Inferior parietal cortex (tissue), 1 donor: ENCODE data around the gene TFF1.

Experiments used
- DNase-seq: peaks from one replicate; pipeline ENCODE4 v3.0.0-alpha.2; 2016; ENCODE audit errors: extremely low spot score

Gene TFF1

DNA sequence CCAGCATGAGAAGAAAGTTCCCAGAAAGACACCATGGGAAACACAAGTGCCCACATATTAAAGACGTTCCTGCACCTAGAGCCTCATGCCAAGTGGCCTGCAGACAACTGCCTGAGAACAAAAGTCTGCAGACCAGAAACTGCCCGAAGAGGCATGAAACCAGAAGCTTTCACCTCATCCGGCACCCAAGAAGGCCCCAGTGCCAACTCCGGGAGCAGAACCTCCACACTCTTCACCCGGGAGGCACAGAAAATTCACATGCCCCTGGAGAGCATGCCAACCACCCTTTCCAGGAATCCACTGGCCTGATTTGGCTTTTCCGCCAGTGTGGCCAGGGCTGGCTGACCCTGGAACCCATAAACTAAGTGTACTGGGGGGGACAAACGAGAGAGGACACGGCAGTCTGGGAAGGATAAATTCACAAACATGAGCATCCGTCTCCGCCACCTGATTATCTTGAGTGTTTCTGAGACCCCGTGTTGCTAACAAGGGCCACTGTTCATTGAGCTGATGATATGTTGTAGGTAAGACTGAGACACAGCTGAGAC lies 22.3 kb downstream of the TFF1 start:
- no peak for DNase-seq

DNA sequence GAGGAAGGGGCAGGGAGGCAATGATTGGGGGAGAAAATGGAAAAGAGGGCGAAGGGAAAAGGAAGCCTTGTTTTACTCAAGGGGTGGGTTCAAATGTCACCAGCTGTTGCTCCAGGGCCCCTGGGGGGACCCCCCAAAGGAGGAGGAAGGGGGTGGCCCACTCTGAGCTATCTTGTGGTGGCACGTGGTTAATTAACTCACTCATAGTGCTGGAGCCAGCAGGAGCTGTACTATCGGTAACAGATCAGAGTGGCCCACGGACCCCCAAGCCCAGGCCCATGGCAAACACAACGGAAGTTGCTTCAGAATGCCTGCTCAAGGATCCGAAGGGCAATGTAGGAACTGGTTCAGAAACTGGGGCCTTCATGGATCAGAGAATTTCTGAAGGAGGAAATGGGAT lies 22.8 kb downstream of the TFF1 start:
- no peak for DNase-seq

DNA sequence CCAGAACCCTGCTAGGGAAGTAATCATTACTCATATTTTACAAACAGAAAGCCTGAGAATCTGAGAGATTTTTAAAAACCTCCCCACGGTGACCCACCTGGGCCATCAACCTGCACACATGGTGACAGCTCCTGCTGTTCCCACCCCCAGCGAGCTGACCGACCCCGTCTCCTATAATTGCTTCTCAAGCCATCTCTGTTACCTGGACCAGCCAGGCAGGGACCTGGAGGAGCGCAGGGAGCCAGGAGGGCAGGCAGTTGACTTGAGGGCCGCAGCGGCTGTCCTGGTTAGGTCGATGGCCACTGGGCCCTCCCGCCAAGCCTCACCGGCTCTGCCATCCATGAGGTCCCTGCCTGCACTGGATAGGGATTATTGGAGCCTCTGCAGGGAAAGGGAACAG lies 23.2 kb downstream of the TFF1 start:
- DNase-seq, result no peak

DNA sequence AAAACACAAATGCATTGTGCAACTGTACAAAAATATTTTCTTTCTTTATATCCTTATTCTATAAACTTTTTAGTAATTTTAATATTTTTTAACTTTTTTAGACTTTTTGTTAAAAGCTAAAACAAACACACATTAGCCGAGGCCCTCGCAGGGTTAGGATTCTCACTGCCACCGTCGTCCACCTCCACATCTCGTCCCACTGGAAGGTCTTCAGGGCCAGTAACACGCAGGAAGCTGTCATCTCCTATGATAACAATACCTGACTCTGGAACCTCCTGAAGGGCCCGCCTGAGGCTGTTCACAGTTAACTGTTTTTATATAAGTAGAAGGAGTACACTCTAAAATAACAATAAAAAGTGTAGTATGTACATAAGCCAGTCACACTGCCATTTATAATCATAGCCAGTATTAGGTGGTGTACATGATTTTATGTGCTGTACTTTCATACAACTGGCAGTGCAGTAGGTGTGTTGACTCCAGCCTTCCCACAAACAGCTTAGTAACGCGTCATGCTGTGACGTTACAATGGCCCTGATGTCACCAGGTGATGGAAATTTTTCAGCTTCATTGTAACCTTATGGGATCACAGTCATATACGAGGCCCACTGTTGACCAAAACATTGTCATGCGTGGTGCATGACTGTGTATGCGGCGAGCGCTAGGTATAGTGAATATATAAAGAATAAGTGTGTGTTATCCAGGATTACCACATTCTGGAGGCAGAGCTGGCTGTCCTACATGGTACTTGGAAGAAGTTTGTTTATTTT lies 24.4 kb downstream of the TFF1 start:
- no peak for DNase-seq

DNA sequence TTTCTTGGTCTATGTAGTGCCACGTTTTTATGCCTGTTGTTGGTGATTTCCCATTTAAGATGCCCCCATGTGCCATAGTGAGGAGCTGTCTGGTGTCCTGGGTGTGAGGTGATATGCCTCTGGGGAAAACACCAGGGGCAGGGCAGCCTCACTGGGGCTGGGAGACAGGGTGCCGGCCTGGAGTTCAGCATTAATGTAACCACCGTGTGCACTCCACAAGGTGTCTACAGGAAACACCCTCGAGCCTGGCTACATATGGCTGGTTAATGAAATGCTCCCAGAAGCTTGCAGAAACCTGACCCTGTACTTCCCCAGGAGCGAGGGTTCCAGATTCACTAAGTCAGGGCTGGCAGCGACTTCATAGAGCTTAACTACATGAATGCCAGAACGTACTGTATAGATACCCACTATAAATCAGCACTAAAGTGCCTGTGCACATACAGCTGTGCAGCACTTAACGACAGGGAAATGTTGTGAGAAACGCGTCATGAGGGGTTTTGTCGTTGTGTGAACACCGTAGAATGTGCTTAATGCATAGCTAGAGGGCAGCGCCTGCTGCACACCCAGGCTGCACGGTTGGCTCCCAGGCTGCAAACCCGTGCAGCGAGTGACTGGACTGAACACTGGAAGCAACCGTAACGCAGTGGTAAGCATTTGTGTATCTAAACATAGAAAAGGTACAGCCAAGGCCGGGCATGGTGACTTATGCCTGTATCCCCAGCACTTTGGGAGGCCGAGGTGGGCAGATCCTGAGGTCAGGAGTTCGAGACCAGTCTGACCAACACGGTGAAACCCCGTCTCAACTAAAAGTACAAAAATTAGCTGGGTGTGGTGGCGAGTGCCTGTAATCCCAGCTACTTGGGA lies 25.9 kb downstream of the TFF1 start:
- DNase-seq, result no peak

DNA sequence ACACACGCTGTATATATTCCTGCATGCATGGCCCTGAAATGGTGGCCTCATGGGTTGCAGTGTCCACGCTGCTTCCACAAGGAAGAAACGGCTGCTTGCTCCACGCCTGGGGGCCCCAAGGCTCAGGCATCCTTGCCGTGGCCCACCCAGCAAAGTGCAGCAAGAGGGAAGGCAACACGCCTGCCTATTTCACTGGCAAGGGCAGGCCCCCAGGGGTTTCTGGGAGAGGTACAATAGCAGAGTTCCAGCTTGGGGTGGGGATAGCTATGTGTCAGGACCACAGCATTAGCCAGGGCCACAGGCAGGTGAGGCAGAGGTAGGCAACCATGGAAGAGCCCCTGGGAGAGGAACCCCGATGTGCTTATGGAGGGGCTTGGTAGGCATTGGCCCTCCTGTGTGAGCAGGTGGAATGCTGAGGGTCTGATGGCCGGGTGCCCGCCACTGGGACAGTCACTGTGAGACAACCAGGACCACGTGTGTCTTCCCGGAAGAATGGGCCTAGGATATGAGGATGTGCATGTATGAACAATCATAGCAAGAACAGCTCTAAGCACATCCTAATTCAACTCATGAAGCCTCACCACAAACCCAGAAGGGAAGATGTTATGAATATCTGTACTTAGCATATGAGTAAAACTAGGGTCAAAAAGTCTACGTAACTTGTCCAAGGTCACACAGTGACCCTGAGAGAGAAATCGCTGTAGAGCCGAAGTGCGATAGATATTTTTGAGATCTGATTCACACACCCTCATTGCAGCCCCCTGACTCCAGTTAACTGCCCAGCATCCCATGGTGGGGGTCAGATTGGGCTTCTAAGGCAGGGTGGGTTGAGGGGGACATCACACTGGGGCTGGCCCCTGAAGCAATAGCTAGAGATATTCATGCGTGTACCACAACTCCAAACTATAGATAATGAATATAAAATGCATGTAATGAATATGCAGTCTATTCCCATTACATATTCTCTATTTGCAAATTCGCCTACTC lies 27.3 kb downstream of the TFF1 start:
- DNase-seq, result no peak

DNA sequence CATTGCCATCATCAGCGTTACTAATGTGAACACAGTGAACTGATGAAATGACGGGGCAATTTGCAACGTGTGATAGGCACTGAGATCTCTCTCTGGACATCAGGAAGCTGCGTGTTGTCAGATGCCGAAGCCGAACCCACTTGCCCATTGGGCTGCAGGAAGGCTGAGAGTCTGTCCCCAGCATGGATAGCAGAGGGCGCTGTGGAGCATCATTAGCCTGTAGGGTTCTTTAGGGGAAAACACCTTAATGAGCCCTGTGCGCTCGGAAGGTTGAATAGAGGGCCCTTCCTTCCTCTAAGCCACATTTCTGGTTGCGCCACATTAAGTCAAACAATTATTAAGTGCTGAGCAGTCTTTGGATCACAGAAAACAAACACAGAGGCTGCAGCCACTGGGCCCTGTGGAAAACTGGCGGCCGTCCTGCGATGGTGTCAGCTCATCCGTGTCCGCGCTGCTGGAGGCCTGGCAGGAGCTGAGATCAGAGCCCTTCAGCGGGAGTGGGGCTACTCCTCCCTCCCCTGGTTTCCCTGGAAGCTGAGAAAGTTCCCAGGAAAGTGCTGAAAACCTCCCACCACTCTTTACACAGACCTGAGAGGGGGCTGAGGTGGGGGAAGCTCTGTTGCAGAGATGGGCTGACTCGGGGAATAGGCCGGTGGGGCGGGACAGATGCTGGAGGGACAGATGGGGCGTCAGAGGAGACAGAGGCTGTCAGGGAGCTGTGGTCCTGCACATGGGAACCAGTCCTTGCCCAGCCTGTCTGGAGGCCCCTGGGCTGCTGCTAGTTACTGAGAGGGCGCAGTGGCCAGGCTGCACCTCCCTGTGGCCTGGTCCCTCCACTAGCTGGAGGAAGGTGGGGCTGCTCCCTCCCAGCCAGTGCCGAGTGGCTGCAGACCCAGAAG lies 28.3 kb downstream of the TFF1 start:
- DNase-seq, result peak; percentile 75

DNA sequence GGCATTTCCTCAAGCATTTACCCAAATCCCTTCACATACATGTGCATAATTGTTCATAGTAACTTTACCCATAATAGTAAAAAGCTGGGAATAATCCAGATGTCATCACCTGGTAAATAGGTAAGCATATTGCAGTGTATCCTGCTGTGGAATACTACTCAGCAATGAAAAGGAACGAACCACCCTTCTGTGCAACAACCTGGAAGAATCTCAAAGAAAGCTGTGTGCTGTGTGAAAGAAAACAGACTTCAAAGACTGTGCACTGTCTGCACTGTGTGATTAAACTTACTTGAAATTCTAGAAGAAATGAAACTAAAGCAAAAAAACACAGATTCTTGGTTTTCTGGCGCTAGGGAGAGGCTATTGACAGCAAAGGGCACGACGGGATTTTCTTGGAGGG lies 29.1 kb downstream of the TFF1 start:
- DNase-seq, result no peak

DNA sequence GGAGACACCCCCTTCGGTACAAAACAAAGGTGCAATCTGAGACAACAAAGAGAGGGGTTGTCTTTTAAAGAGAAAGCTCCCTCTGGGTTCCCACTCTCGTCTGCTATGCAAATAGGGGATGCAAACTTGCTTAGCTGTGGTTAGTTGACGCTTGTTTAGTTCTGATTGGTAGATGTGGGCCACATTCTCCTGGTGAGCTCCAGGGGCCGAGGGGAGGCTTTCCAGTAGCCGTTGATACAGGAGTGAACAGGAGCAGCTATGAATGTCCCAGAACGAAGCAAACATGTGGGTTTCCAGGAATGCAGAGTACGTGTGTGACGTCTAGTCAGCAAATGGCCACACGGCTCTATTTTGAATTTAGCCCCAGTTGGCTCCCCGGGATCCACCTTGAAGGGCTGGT lies 30.3 kb downstream of the TFF1 start:
- DNase-seq, result no peak

DNA sequence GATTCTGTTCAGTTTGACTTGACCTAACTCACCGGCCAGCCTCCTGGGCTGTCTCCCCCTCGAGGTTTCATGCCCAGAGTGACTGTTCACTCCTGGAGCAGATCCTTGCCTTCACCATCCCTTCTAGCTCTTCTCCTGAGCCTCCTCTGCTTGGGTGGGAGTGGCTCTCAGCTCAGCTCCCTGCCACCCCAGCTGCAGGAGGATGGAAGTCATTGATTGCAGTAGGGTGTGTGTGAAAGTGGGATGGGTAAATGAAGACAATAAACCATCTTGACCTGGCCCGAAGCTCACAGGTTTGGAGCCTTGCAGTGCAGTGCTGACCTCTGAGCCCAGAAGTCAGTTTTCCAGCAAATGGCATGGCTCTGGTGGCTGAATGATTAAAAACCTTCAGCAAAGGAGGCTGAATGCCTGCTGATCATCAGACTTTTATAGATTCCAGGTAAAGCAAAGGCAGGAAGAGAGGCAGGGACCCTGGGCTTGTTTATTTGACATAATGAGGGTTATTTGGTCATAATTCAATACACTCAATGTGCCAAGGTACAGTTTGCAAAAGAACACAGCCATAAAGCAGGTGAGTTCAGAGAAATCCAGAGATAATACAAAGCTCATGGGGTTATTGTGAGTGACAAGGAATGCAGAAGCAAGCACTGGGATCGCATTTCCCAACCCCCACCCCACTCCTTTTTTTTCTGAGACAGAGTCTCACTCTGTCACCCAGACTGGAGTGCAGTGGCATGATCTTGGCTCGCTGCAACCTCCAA lies 33.6 kb downstream of the TFF1 start:
- DNase-seq, result no peak

DNA sequence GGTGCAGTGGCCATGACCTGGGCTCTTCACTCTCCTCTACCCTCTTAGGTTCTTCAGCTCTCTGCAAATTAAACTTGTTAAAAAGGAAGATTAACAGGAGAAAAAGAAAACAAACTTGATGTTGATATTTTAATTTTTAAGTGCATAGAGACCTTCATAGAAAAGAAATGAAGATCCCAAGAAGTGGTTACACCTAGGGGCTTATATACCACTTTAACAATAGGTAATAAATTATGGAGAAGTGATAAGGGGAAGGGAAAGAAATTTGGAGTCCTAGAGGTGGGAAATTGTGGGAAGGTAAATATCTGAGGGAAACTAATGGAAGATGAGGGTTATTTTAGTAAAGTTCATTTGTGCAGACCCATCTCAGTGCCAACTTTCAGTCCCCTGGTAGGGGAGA lies 34.7 kb downstream of the TFF1 start:
- DNase-seq, result no peak

DNA sequence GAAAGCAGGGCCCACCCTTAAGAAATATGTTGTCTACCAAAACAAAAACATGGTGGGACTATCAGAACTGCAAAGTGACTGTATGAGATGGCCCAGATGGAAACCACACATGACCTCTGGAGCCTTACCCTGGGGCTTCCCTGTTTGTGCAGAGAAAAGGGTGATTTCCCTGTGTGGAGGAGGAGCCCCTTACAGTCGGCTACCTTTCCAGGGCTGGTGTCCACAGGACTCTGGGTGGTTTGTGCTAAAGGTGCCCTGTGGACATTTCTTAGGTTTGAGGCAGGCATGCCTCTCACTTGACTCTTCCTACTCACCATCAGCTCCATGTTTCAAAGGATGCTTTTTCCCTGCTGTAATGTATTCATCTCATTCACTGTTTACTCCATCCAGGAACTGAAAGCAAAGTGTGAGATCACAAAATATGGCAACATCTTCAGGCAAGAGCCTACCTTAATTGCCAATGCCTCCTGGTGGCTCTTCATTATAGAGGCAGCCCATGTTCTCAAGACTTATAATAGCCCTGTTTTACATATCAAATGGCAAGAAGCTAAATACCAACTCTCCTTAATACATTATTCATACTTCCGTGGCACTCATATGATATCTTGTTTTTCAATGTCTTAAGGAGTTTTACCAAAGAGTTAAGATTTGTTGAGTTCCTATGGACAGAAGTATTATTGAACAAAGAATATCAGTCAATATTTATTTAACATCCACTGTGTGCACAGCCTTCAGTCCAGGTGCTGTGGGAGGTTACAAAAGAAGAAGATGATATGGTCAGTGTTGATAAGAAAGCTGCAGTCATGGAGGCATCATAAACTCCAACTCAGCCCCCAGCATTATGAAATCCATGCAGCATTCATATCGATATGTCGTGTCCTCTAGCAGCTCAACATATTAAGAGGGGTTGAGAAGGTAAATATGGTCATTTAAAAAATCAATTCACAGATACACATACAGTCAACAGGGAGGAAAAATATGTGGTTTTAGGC lies 35.7 kb downstream of the TFF1 start:
- no peak for DNase-seq

DNA sequence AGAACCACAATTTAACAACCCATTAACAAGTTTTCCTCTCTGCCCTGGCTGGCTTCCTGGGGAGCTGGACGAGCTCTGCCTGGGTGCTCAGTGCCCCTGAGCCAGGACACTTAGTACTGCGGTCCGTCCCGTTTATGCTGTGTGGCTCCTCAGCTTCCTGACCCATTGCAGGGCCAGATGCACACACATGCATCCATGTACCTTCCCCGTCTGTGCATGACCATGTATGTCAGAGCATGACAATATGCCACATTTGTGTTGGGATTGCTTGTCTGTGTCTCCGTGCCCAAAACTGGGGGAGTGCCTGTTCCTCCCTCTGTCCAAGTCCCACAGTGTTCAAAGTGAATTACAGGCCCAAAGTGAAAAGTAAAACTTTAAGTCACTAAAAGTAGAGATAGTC lies 41.4 kb downstream of the TFF1 start:
- DNase-seq, result no peak

DNA sequence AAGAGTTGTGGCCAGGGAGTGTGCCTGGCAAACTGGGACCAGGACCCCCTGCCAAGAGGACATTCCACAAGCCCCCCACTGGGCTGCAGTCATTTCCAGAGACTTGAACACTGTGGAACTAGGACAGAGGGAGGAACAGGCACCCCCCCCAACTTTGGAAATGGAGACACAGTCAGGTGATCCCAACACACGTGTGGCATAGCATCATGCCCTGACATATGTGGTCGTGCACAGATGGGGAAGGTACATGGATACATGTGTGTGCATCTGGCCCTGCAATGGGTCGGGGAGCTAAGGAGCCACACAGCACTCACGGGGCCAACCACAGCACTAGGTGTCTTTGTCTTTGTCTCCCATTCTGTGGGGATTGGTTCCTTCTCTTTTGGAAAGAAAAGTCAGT lies 44.5 kb downstream of the TFF1 start:
- no peak for DNase-seq

DNA sequence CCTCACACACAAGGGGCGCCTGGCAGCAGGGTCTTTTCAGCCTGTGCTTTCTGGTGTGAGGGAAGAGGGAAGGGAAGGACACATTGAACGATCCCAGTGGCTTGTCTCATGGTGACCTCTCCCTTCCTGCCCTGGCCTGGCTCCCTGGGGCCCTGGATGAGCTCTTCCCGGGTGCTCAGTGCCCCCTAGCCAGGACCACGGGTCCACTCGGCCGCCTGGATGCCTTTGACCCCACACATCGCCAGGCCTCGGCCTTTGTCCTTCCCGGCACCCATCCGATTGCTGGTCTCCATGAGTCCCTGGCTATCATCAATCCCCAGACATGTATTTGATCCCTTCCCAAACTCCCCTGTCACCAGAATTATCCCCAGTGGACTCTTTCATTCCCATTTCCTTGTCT lies 45.1 kb downstream of the TFF1 start:
- DNase-seq, result no peak

DNA sequence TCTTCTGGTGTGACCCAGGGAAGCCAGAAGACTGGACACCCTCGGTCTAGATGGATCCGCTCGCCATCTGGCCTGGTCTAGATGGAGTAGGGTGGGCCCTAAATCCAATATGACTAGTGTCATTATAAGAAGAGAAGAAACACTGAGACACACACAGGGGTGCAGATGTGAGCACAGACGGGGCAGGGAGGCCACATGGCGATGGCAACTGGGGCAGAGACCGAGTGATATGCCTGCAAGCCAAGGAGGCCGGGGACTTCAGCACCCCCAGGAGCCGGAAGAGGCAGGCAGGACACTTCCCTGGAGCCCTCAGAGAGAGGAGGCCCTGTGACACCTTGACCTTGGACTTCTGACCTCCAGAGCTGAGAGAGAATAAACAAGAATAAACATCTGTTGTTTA lies 45.5 kb downstream of the TFF1 start:
- DNase-seq, result no peak

DNA sequence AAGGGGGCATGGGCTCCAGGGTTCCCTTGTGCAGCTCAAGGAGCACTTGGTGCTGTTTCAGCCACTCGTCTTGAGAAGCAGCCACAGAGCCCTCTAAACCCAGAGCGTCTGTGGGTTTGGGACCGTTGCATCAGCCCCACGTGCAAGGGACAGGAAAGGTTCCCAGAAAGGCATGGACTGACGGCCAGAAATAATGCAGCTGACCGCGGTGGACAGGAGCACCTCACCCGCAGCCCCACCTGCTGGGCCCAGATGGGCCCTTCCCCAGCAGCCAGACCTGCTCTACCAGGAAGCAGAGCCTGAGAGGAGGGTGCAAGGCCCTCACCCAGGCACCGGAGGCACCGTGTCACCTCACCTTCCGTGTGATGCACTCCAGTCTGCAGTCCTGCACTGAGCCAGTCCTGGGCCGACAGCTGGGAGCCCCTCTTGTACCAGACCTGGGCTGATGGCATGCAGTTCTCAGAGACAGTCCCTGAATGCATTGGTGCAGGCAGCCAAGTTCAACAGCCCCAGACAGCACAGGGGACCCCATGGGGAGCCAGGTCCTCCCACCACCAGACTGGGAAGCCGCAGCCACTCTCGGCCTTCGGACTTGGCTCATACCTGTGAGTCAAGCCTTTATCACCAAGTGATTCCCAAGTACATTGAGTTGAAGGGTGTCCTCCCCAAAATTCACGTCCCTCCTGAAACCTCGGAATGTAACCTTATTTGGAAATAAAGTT lies 46.3 kb downstream of the TFF1 start:
- no peak for DNase-seq

DNA sequence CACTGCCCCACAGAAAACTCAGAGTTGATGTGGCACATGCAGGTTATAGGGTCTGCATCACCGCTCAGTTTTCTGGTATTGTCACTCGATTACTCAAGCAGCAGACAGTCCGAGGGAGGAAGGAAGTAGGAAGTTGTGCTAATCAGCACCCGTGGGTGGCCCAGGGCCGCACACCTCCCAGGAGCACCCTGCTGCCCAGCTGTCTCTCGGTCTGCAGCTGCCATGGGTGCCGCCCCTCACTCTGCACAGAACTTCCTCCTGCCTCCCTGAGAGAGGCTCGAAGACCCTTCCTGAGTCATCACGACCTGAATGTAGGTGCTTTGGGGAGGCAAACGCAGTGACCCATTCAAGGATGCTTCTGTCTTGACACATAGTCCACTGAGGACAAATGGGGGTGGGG lies 47.0 kb downstream of the TFF1 start:
- no peak for DNase-seq
